Gastroesophageal sphincter (tissue), 4 donors: Measurements from ENCODE around the gene FOXP4. TPM values are rescaled to one million over a fixed set of nuclear protein-coding genes. Genes with fewer than 3 reads are reported as not detected.

Source experiments
- ATAC-seq: fragments of 150-250 bp; one replicate; pipeline ENCODE4 v1.9.1; 2016; ENCODE audit warnings: mild to moderate bottlenecking, moderate library complexity
- H3K27ac ChIP-seq, 4 donors: fragments of 200-600 bp; sonication (generic) in 3 of 4; 1 replicate in 3 of 4; 2 replicates in 1 of 4; pipeline ENCODE4 v1.5.1; 2016 to 2019
- H3K27me3 ChIP-seq: fragments of 200-600 bp; sonication (generic); one replicate; pipeline ENCODE4 v1.5.1; 2019
- H3K36me3 ChIP-seq, 2 donors: fragments of 200-600 bp; sonication (generic); one replicate each; pipeline ENCODE4 v1.5.1; 2019; ENCODE audit warnings: control low read depth in 1 of 2
- H3K4me1 ChIP-seq, 3 donors: fragments of 200-600 bp; sonication (generic); 1 replicate in 2 of 3; 2 replicates in 1 of 3; pipeline ENCODE4 v1.5.1; 2016 to 2019; ENCODE audit warnings: control low read depth in 2 of 3
- H3K4me3 ChIP-seq, 2 donors: fragments of 200-600 bp; sonication (generic); one replicate each; pipeline ENCODE4 v1.5.1; 2019; ENCODE audit warnings: mild to moderate bottlenecking in 1 of 2, moderate library complexity in 1 of 2
- H3K9me3 ChIP-seq, 3 donors: fragments of 200-600 bp; sonication (generic); one replicate each; pipeline ENCODE4 v1.5.1; 2017 to 2019; ENCODE audit warnings: control low read depth in 2 of 3
- CTCF ChIP-seq, 4 experiments: fragments of 200-600 bp in 2 of 4; fragments of 450-650 bp in 2 of 4; sonication (generic) in 1 of 4; IDR thresholded peaks; one replicate each; pipeline ENCODE4 v1.5.1; 2017 to 2019; ENCODE audit warnings: antibody characterized with exemption in 4 of 4, mild to moderate bottlenecking in 2 of 4, moderate library complexity in 2 of 4
- EP300 ChIP-seq: sonication (generic); formaldehyde crosslinking; IDR thresholded peaks from one replicate; pipeline ENCODE4 v1.6.1; 2017; ENCODE audit warnings: antibody characterized with exemption, mild to moderate bottlenecking
- POLR2A ChIP-seq, 2 donors: fragments of 450-650 bp; IDR thresholded peaks; one replicate each; pipeline ENCODE4 v1.6.1; 2017; ENCODE audit warnings: antibody characterized with exemption in 2 of 2, mild to moderate bottlenecking in 2 of 2, moderate library complexity in 1 of 2
- POLR2AphosphoS5 ChIP-seq: sonication (generic); formaldehyde crosslinking; IDR thresholded peaks from one replicate; pipeline ENCODE4 v1.6.1; 2017; ENCODE audit warnings: antibody characterized with exemption
- WGBS, 2 donors: methylation state at CpG; one replicate each; pipeline ENCODE4 v1.1.5; 2018; ENCODE audit warnings: low coverage in 1 of 2; 5-methylcytosine and 5-hydroxymethylcytosine counted together
- total RNA-seq, 4 donors: library from RNA; depleted of rRNA; stranded (reverse); fragments of >200 nt; gene quantifications; one replicate each; pipeline ENCODE4 v1.1.0, GENCODE V29; 2016

FOXP4 gene
- total RNA-seq, 4 donors from 2014 or later, result 8.2 to 25.8 (median 11.7) TPM

DNA sequence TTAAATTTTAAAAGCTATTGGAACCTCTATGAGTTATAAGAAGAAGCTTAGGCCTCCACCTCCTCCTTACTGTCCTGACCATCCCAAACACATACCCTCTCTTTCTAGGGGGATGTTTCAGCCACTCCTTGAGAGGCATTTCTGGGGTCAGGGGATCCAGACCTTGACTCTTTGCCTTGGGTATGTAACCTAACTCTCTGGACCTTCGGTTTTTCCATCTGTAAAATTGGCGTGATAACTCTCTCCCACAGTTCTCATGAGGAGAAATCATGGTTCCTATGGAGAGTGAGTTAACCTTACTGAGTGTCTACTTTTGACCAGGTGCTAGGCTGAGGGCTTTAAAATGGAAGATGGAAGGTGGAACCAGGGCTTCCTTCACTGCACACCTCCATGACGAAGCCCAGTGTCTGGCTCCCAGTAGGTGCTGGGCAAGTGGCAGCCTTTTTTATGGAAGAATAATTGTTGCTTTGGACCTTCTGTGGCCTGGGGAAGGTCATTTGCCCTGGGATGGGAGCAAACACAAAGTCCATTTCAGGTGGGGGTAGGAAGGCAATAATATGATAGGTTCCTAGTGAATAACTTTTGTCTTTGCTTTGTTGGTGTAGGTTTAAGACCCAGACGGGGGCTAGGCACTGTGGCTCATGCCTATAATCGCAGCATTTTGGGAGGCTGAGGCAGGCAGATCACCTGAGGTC lies 18.4 kb downstream of the FOXP4 start:
- peaks cover 0 to 58% (median 0%) of the 10 kb centered on the region in 3 donors for H3K4me1 ChIP-seq
- no peak overlapping the region for H3K27ac ChIP-seq
- peaks cover 0 to 43% of the 10 kb centered on the region in 2 donors for H3K36me3 ChIP-seq
- TF ChIP-seq EP300, result no peak
- no peak for TF ChIP-seq CTCF (IDR thresholded peaks at IDR 0.05)
- no peak for TF ChIP-seq POLR2AphosphoS5
- TF ChIP-seq POLR2A (IDR thresholded peaks at IDR 0.05), result no peak
- no peaks in the 10 kb centered on the region for H3K27me3 ChIP-seq
- no peak for ATAC-seq
- H3K4me3 ChIP-seq, result no peak overlapping the region
- no peaks in the 10 kb centered on the region for H3K9me3 ChIP-seq
- WGBS, 2 donors, result 86 to 92% methylated on average over 2 to 3 of the region's 5 CpGs

GRCh38 chr6:41565701-41566100 lies 19.5 kb downstream of the FOXP4 start:
- no peaks in the 10 kb centered on the region for H3K9me3 ChIP-seq
- H3K36me3 ChIP-seq, result peaks cover 0 to 49% of the 10 kb centered on the region in 2 donors
- WGBS, 2 donors, result 93 to 100% methylated on average over 1 to 3 of the region's 13 CpGs
- no peaks in the 10 kb centered on the region for H3K27me3 ChIP-seq
- ATAC-seq, result no peak
- TF ChIP-seq POLR2A (IDR thresholded peaks at IDR 0.05) (no peak), EP300 (no peak), POLR2AphosphoS5 (no peak), CTCF (IDR thresholded peaks at IDR 0.05) (no peak)
- H3K4me1 ChIP-seq, result peaks cover 0 to 57% (median 0%) of the 10 kb centered on the region in 3 donors
- no peak overlapping the region for H3K4me3 ChIP-seq
- H3K27ac ChIP-seq, result no peak overlapping the region

- peaks cover 0 to 46% (median 0%) of the 10 kb centered on the region in 3 donors for H3K4me1 ChIP-seq
- H3K4me3 ChIP-seq, result no peak overlapping the region
- no peaks in the 10 kb centered on the region for H3K9me3 ChIP-seq
- no CpG with 5 or more reads among the region's 1 CpG for WGBS, 2 donors
- ATAC-seq, result no peak
- no peaks in the 10 kb centered on the region for H3K27me3 ChIP-seq
- TF ChIP-seq EP300, result no peak
- no peak for TF ChIP-seq CTCF (IDR thresholded peaks at IDR 0.05)
- no peak for TF ChIP-seq POLR2AphosphoS5
- no peak overlapping the region for H3K27ac ChIP-seq
- H3K36me3 ChIP-seq, result peaks cover 0 to 57% of the 10 kb centered on the region in 2 donors
These were observed 20.8 kb downstream of the FOXP4 start for GRCh38 chr6:41566961-41567360.

DNA sequence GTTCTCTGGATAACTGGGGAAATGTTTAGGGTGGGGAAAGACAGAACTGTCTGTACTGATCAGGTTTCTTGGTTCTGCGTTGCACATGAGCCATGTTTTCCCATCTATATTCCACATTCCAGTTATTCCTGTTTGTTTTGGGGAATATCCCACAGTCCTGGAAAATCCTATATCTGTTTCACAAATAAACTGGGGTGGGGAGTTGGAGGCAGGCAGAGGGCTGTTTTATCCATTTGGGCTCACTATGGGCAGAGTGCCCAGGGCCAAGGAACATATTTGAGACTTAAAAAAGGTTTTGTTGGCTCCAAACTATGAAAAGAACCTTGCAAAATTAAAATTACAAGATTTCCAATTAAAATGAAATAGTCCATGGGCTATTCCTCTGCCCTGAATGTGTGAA lies 21.5 kb downstream of the FOXP4 start:
- WGBS, 2 donors, result 77 to 90% methylated on average over 1 of the region's 1 CpG
- TF ChIP-seq POLR2A (IDR thresholded peaks at IDR 0.05) (no peak), CTCF (IDR thresholded peaks at IDR 0.05) (no peak), POLR2AphosphoS5 (no peak), EP300 (no peak)
- Histone ChIP-seq H3K27me3 (no peaks in the 10 kb centered on the region), H3K36me3 (peaks cover 0 to 62% of the 10 kb centered on the region in 2 donors), H3K27ac (no peak overlapping the region), H3K9me3 (no peaks in the 10 kb centered on the region), H3K4me1 (peaks cover 0 to 38% (median 0%) of the 10 kb centered on the region in 3 donors), H3K4me3 (no peak overlapping the region)
- no peak for ATAC-seq

- peaks cover 0 to 62% of the 10 kb centered on the region in 2 donors for H3K36me3 ChIP-seq
- WGBS, 2 donors, result 93% methylated on average over 3 of the region's 6 CpGs; no CpG with 5 or more reads in 1 of the 2 donors
- no peaks in the 10 kb centered on the region for H3K27me3 ChIP-seq
- H3K27ac ChIP-seq, result peak overlapping the region in 1 of 4 donors; percentile 38
- TF ChIP-seq POLR2AphosphoS5 (no peak), EP300 (no peak), CTCF (IDR thresholded peaks at IDR 0.05) (no peak), POLR2A (IDR thresholded peaks at IDR 0.05) (no peak)
- no peak for ATAC-seq
- H3K4me1 ChIP-seq, result peaks cover 0 to 33% (median 0%) of the 10 kb centered on the region in 3 donors
- H3K9me3 ChIP-seq, result no peaks in the 10 kb centered on the region
- H3K4me3 ChIP-seq, result no peak overlapping the region
These were observed 22.0 kb downstream of the FOXP4 start for GRCh38 chr6:41568202-41568584.
